ENCODE measurements around the gene LSM7.

- TF ChIP-seq ZNF274 (IDR thresholded peaks at IDR 0.05; ENCODE audit: low read depth, low read length) (no peak), YY1 (IDR thresholded peaks at IDR 0.05; ENCODE audit: insufficient read depth, insufficient read length) (no peak), SUZ12 (IDR thresholded peaks at IDR 0.05; ENCODE audit: extremely low read depth, insufficient read depth, insufficient read length) (peak; percentile 91)
Measured at GRCh38 chr19:2290441-2291184, 37.8 kb downstream of the LSM7 start.

All from NT2/D1 (cell line).